Measurements from ENCODE around the gene NECAP2. TPM values are rescaled to one million over a fixed set of nuclear protein-coding genes. Genes with fewer than 3 reads are reported as not detected.
"Not testable (repeated sequence)": the region's sequence is repeated elsewhere in the genome, so short reads cannot be mapped to it uniquely, and the experiment has no call there.

NECAP2 gene
- total RNA-seq, 1 experiment from 2014 or later = 113 TPM

- no peak for DNase-seq (ENCODE audit: low read depth)
Observed at GRCh38 chr1:16458831-16459230, 18.3 kb downstream of the NECAP2 start.

- no peak for DNase-seq (ENCODE audit: low read depth)
Observed at GRCh38 chr1:16459352-16459925, 18.9 kb downstream of the NECAP2 start.

GRCh38 chr1:16461681-16462080, 21.2 kb downstream of the NECAP2 start:
- no peak for DNase-seq (ENCODE audit: low read depth)

GRCh38 chr1:16462773-16463330, 22.3 kb downstream of the NECAP2 start:
- no peak for DNase-seq (ENCODE audit: low read depth)

- no peak for DNase-seq (ENCODE audit: low read depth)
Observed at GRCh38 chr1:16464917-16465625, 24.5 kb downstream of the NECAP2 start.

- no peak for DNase-seq (ENCODE audit: low read depth)
Observed at GRCh38 chr1:16468558-16468957, 28.0 kb downstream of the NECAP2 start.

- no peak for DNase-seq (ENCODE audit: low read depth)
Observed at GRCh38 chr1:16474166-16474800, 33.8 kb downstream of the NECAP2 start.

- DNase-seq (ENCODE audit: low read depth) = not testable (repeated sequence)
Observed at GRCh38 chr1:16474891-16475290, 34.4 kb downstream of the NECAP2 start.

GRCh38 chr1:16475771-16476770, 35.5 kb downstream of the NECAP2 start:
- not testable (repeated sequence) for DNase-seq (ENCODE audit: low read depth)

GRCh38 chr1:16478091-16478490, 37.6 kb downstream of the NECAP2 start:
- DNase-seq (ENCODE audit: low read depth) = no peak

- DNase-seq (ENCODE audit: low read depth) = not testable (repeated sequence)
Observed at GRCh38 chr1:16483146-16483545, 42.6 kb downstream of the NECAP2 start.

GRCh38 chr1:16483639-16484500, 43.3 kb downstream of the NECAP2 start:
- not testable (repeated sequence) for DNase-seq (ENCODE audit: low read depth)

GRCh38 chr1:16484501-16484835, 43.9 kb downstream of the NECAP2 start:
- DNase-seq (ENCODE audit: low read depth) = no peak

GRCh38 chr1:16484931-16485330, 44.4 kb downstream of the NECAP2 start:
- DNase-seq (ENCODE audit: low read depth) = no peak

GRCh38 chr1:16486316-16486715, 45.8 kb downstream of the NECAP2 start:
- DNase-seq (ENCODE audit: low read depth) = not testable (repeated sequence)

GRCh38 chr1:16487011-16487410, 46.5 kb downstream of the NECAP2 start:
- not testable (repeated sequence) for DNase-seq (ENCODE audit: low read depth)

GRCh38 chr1:16489195-16489880, 48.8 kb downstream of the NECAP2 start:
- DNase-seq (ENCODE audit: low read depth) = not testable (repeated sequence)

GRCh38 chr1:16491056-16491675, 50.6 kb downstream of the NECAP2 start:
- DNase-seq (ENCODE audit: low read depth) = no peak

- DNase-seq (ENCODE audit: low read depth) = not testable (repeated sequence)
Observed at GRCh38 chr1:16492937-16493336, 52.4 kb downstream of the NECAP2 start.
